HG02943 (cell line): ENCODE data around the gene KLHL3.

ENCODE experiments used
- ATAC-seq: cut with Tn5 transposase; IDR thresholded peaks from one replicate; pipeline ENCODE4 v1.9.1; 2021; ENCODE audit warnings: mild to moderate bottlenecking, low read depth, moderate library complexity; ENCODE audit not compliant: unreplicated experiment

Gene KLHL3

GRCh38 chr5:137636830-137637714 lies 98.8 kb downstream of the KLHL3 start:
- ATAC-seq = no peak

GRCh38 chr5:137636099-137636498 lies 99.8 kb downstream of the KLHL3 start:
- no peak for ATAC-seq

GRCh38 chr5:137635521-137635921 lies 100.4 kb downstream of the KLHL3 start:
- no peak for ATAC-seq

- ATAC-seq = no peak
Measured at GRCh38 chr5:137633896-137634295, 102.0 kb downstream of the KLHL3 start.

GRCh38 chr5:137632716-137633115 lies 103.2 kb downstream of the KLHL3 start:
- ATAC-seq = no peak

- no peak for ATAC-seq
Measured at GRCh38 chr5:137631453-137631852, 104.4 kb downstream of the KLHL3 start.

- no peak for ATAC-seq
Measured at GRCh38 chr5:137630972-137631370, 104.9 kb downstream of the KLHL3 start.

- no peak for ATAC-seq
Measured at GRCh38 chr5:137630216-137630971, 105.5 kb downstream of the KLHL3 start.

- ATAC-seq = no peak
Measured at GRCh38 chr5:137629646-137630045, 106.2 kb downstream of the KLHL3 start.

- ATAC-seq = no peak
Measured at GRCh38 chr5:137627706-137628105, 108.2 kb downstream of the KLHL3 start.

GRCh38 chr5:137627293-137627692 lies 108.6 kb downstream of the KLHL3 start:
- no peak for ATAC-seq

- no peak for ATAC-seq
Measured at GRCh38 chr5:137624786-137625349, 111.0 kb downstream of the KLHL3 start.

GRCh38 chr5:137622850-137623249 lies 113.0 kb downstream of the KLHL3 start:
- ATAC-seq = no peak

- no peak for ATAC-seq
Measured at GRCh38 chr5:137621861-137622823, 113.7 kb downstream of the KLHL3 start.

GRCh38 chr5:137621306-137621705 lies 114.6 kb downstream of the KLHL3 start:
- ATAC-seq = no peak

- no peak for ATAC-seq
Measured at GRCh38 chr5:137619191-137619870, 116.6 kb downstream of the KLHL3 start.

GRCh38 chr5:137618476-137618875 lies 117.4 kb downstream of the KLHL3 start:
- no peak for ATAC-seq

GRCh38 chr5:137617528-137618205 lies 118.2 kb downstream of the KLHL3 start:
- ATAC-seq = no peak

GRCh38 chr5:137616046-137616445 lies 119.8 kb downstream of the KLHL3 start:
- ATAC-seq = no peak
